ENCODE results near the gene CFAP61.

CFAP61 gene

GRCh38 chr20:20265210-20265609, 212.9 kb downstream of the CFAP61 start:
- no peak for DNase-seq (ENCODE audit: low read depth)

GRCh38 chr20:20266552-20266951, 214.2 kb downstream of the CFAP61 start:
- H3K4me3 ChIP-seq (ENCODE audit: low read depth, low read length): no peak overlapping the region
- TF ChIP-seq, protein P1, sequence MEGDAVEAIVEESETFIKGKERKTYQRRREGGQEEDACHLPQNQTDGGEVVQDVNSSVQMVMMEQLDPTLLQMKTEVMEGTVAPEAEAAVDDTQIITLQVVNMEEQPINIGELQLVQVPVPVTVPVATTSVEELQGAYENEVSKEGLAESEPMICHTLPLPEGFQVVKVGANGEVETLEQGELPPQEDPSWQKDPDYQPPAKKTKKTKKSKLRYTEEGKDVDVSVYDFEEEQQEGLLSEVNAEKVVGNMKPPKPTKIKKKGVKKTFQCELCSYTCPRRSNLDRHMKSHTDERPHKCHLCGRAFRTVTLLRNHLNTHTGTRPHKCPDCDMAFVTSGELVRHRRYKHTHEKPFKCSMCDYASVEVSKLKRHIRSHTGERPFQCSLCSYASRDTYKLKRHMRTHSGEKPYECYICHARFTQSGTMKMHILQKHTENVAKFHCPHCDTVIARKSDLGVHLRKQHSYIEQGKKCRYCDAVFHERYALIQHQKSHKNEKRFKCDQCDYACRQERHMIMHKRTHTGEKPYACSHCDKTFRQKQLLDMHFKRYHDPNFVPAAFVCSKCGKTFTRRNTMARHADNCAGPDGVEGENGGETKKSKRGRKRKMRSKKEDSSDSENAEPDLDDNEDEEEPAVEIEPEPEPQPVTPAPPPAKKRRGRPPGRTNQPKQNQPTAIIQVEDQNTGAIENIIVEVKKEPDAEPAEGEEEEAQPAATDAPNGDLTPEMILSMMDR (conservative IDR thresholded peaks at IDR 0.05; ENCODE audit: low read depth, low read length): no peak
- DNase-seq (ENCODE audit: low read depth): no peak

More at GRCh38 chr20:20265210-20265609, 212.9 kb downstream of the CFAP61 start:
- TF ChIP-seq, protein P1 (conservative IDR thresholded peaks at IDR 0.05; ENCODE audit: low read depth, low read length): no peak
- H3K4me3 ChIP-seq (ENCODE audit: low read depth, low read length): no peak overlapping the region

- DNase-seq (ENCODE audit: low read depth): no peak
- H3K4me3 ChIP-seq (ENCODE audit: low read depth, low read length): no peak overlapping the region
- TF ChIP-seq, protein P1 (conservative IDR thresholded peaks at IDR 0.05; ENCODE audit: low read depth, low read length): no peak
These were observed 215.5 kb downstream of the CFAP61 start for GRCh38 chr20:20267685-20268370.

GRCh38 chr20:20271271-20271670, 218.9 kb downstream of the CFAP61 start:
- TF ChIP-seq, protein P1 (conservative IDR thresholded peaks at IDR 0.05; ENCODE audit: low read depth, low read length): no peak
- no peak overlapping the region for H3K4me3 ChIP-seq (ENCODE audit: low read depth, low read length)
- no peak for DNase-seq (ENCODE audit: low read depth)

GRCh38 chr20:20272686-20273085, 220.4 kb downstream of the CFAP61 start:
- H3K4me3 ChIP-seq (ENCODE audit: low read depth, low read length): no peak overlapping the region
- TF ChIP-seq, protein P1 (conservative IDR thresholded peaks at IDR 0.05; ENCODE audit: low read depth, low read length): no peak
- DNase-seq (ENCODE audit: low read depth): no peak

- DNase-seq (ENCODE audit: low read depth): no peak
- TF ChIP-seq, protein P1 (conservative IDR thresholded peaks at IDR 0.05; ENCODE audit: low read depth, low read length): no peak
- no peak overlapping the region for H3K4me3 ChIP-seq (ENCODE audit: low read depth, low read length)
These were observed 221.0 kb downstream of the CFAP61 start for GRCh38 chr20:20273286-20273685.

- TF ChIP-seq, protein P1 (conservative IDR thresholded peaks at IDR 0.05; ENCODE audit: low read depth, low read length): no peak
- no peak overlapping the region for H3K4me3 ChIP-seq (ENCODE audit: low read depth, low read length)
- DNase-seq (ENCODE audit: low read depth): no peak
These were observed 222.5 kb downstream of the CFAP61 start for GRCh38 chr20:20274821-20275220.

All from choroid plexus epithelial cell (primary cell).